Activated B cell treated with CpG ODN at 0.5 μM for 24 hours (primary cell): ENCODE results near the gene NUBP1. TPM values are rescaled to one million over a fixed set of nuclear protein-coding genes. Genes with fewer than 3 reads are reported as not detected.

Source experiments
- ATAC-seq: fragments of 200-7000 bp; cut with Tn5 transposase; one replicate; pipeline ENCODE4 v1.10.0; 2021; ENCODE audit warnings: low read depth, mild to moderate bottlenecking, moderate library complexity
- CTCF ChIA-PET: fragments of 350-600 bp; sonication (Branson Sonifier 250); formaldehyde crosslinking; loops from one replicate; lab custom pipeline; 2021; ENCODE audit warnings: antibody characterized with exemption; lab: Charles Lee
- POLR2A ChIA-PET: fragments of 350-600 bp; sonication (Branson Sonifier 250); formaldehyde crosslinking; loops from one replicate; lab custom pipeline; 2021; ENCODE audit warnings: antibody characterized with exemption; lab: Charles Lee
- DNase-seq: peaks from one replicate; pipeline ENCODE4 v3.0.0; 2022
- H3K27ac Mint-ChIP-seq: one replicate; pipeline ENCODE4 v1.8.0; 2020; ENCODE audit warnings: mixed read lengths
- H3K27me3 Mint-ChIP-seq: one replicate; pipeline ENCODE4 v1.8.0; 2021; ENCODE audit warnings: mixed read lengths
- H3K36me3 Mint-ChIP-seq: one replicate; pipeline ENCODE4 v1.8.0; 2021; ENCODE audit warnings: low read depth, mixed read lengths
- H3K4me1 Mint-ChIP-seq: one replicate; pipeline ENCODE4 v1.8.0; 2021; ENCODE audit warnings: mixed read lengths
- H3K4me3 Mint-ChIP-seq: one replicate; pipeline ENCODE4 v1.8.0; 2020; ENCODE audit warnings: mild to moderate bottlenecking, mixed read lengths
- H3K9me3 Mint-ChIP-seq: one replicate; pipeline ENCODE4 v1.8.0; 2020; ENCODE audit warnings: mixed read lengths
- intact Hi-C: fragments of 100-400 bp; cut with micrococcal nuclease; formaldehyde crosslinking; loops from one replicate; pipeline ENCODE4 v1.15.1; 2024
- total RNA-seq: library from RNA; stranded (reverse); gene quantifications from 2 replicates; pipeline ENCODE4 v1.2.3, GENCODE V29; 2022
- TF ChIP-seq, protein P1 (sequence below): fragments of 200-600 bp; IDR thresholded peaks from one replicate; pipeline ENCODE4 v1.8.0; 2022; ENCODE audit warnings: antibody characterized with exemption, mild to moderate bottlenecking

The NUBP1 gene
- total RNA-seq, 1 donor from 2014 or later: 74.1 TPM

DNA sequence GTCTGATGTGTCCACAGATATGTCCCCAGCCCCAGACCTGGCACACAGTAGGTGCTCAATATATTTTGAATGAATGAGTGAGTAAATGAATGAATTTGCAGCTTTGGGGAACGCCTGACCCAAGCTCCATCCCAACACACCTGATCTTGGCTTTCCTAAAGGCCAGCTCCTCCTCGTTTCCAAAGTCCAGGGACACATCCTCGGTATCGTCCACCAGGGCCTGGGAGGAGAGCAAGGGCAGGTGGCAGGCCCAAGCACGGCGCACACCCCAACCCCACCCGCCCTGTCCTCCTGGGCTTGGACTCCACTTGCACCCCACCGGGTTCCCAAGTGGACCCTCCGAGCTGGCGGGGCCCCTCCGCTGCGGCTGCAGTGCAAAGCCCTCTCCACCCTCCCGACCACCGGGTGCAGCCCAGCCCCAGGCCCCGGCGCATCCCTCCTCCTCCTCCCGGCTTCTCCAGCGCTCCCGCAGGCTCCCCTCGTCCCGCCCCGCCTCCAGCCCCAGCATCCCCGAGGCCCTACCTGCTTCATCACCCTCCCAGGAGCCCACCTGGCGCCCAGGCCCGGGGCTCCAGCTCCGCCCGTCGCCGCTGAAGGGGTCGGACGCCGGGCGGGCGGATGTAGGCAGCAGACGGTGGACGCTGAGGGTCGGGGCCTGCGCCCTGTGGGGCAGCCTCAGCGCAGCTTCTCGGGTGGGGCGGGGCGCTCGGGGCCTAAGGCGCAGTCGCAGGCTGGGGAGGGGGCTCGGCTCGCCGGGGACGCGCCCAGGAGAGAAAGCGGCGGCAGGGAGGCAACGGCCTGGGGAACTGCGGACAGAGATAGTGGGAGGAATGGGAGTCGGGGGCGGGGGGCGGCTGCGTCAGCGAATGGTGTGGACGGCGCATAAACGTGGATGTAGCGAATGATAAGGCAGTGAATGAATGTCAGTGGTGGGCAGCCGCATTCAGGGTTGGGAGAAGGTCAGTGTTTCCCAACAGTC lies 74.6 kb downstream of the NUBP1 start, which contains the start of gene TVP23A:
Gene TVP23A (minus strand): TSS at position 832 of the 979 bp plus-strand sequence. CDS start 301 bp downstream, at position 531.
- POLR2A ChIA-PET: interaction anchor here (0.7 to 1.5 kb wide), 4 partner anchors 25 to 71 kb away, joined by 3 to 4 read pairs (median 4); partner anchors contain the start of gene CIITA
- DNase-seq: no peak
- no peak within 1 kb of the TSS for H3K4me3 Mint-ChIP-seq
- TF ChIP-seq, protein P1, sequence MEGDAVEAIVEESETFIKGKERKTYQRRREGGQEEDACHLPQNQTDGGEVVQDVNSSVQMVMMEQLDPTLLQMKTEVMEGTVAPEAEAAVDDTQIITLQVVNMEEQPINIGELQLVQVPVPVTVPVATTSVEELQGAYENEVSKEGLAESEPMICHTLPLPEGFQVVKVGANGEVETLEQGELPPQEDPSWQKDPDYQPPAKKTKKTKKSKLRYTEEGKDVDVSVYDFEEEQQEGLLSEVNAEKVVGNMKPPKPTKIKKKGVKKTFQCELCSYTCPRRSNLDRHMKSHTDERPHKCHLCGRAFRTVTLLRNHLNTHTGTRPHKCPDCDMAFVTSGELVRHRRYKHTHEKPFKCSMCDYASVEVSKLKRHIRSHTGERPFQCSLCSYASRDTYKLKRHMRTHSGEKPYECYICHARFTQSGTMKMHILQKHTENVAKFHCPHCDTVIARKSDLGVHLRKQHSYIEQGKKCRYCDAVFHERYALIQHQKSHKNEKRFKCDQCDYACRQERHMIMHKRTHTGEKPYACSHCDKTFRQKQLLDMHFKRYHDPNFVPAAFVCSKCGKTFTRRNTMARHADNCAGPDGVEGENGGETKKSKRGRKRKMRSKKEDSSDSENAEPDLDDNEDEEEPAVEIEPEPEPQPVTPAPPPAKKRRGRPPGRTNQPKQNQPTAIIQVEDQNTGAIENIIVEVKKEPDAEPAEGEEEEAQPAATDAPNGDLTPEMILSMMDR: no peak
- H3K27me3 Mint-ChIP-seq: no peaks in the 10 kb centered on the region
- intact Hi-C loops: no loop called here
- H3K36me3 Mint-ChIP-seq: no peaks in the 10 kb centered on the region
- H3K27ac Mint-ChIP-seq: no peak within 1 kb of the TSS
- H3K9me3 Mint-ChIP-seq: no peaks in the 10 kb centered on the region
- no peak for ATAC-seq
- CTCF ChIA-PET: no interaction called here
- H3K4me1 Mint-ChIP-seq: peaks cover 36% of the 10 kb centered on the region

Other genes with a start within 250 kb of the NUBP1 start
- gene EMP2, start 163.2 kb upstream of the NUBP1 start, total RNA-seq: 0.20 TPM in 1 of 2 replicates, not detected in the other
- gene TEKT5, start 48.9 kb upstream of the NUBP1 start, total RNA-seq: not detected in 2 replicates
- gene TVP23A, start 75.0 kb downstream of the NUBP1 start, total RNA-seq: 1.6 and 2.0 TPM in 2 replicates
- 332 and 401 TPM in 2 replicates for gene CIITA, start 133.4 kb downstream of the NUBP1 start, total RNA-seq
- 18.0 and 19.8 TPM in 2 replicates for gene DEXI, start 198.6 kb downstream of the NUBP1 start, total RNA-seq
- gene CLEC16A, start 200.7 kb downstream of the NUBP1 start, total RNA-seq: 53.4 and 57.6 TPM in 2 replicates